Activated T-helper 1 cell treated with anti-CD3 and anti-CD28 coated beads, Interleukin-12 subunit alpha, Interleukin-12 subunit beta, Interleukin-2, Interleukin-4 antibody, amounts not matched to agents 30 ng/mL and 10 ng/mL and 1 ng/mL, durations not matched to agents 14 hours and 24 hours and 36 hours (primary cell): ENCODE measurements around the gene SLC23A1. TPM values are rescaled to one million over a fixed set of nuclear protein-coding genes. Genes with fewer than 3 reads are reported as not detected.

ENCODE experiments used
- DNase-seq: peaks from one replicate; pipeline ENCODE4 v3.0.0; 2021; ENCODE audit warnings: low spot score
- H3K27ac Mint-ChIP-seq: one replicate; pipeline ENCODE4 v1.8.0; 2021; ENCODE audit warnings: mild to moderate bottlenecking, mixed read lengths
- H3K27me3 Mint-ChIP-seq: one replicate; pipeline ENCODE4 v1.8.0; 2022; ENCODE audit warnings: mild to moderate bottlenecking, moderate library complexity, mixed read lengths; ENCODE audit not compliant: insufficient read depth
- H3K36me3 Mint-ChIP-seq: one replicate; pipeline ENCODE4 v1.8.0; 2021; ENCODE audit warnings: low read depth, mixed read lengths
- H3K4me1 Mint-ChIP-seq: one replicate; pipeline ENCODE4 v1.8.0; 2021; ENCODE audit warnings: low read depth, mixed read lengths
- H3K4me3 Mint-ChIP-seq: one replicate; pipeline ENCODE4 v1.8.0; 2021; ENCODE audit warnings: mild to moderate bottlenecking, moderate library complexity, mixed read lengths
- H3K9me3 Mint-ChIP-seq: one replicate; pipeline ENCODE4 v1.8.0; 2021; ENCODE audit warnings: mixed read lengths
- intact Hi-C: fragments of 100-400 bp; cut with micrococcal nuclease; formaldehyde crosslinking; loops from one replicate; pipeline ENCODE4 v1.15.1; 2024
- total RNA-seq: library from RNA; stranded (reverse); gene quantifications from 2 replicates; pipeline ENCODE4 v1.2.3, GENCODE V29; 2022

The SLC23A1 gene
- total RNA-seq, 1 donor from 2014 or later = 1.4 TPM

GRCh38 chr5:139403787-139404483, 20.8 kb upstream of the SLC23A1 start, which contains the start of gene SPATA24:
TSS of gene SPATA24 (minus strand) at chr5:139404089. CDS start at chr5:139404060, 29 bp downstream.
- peak within 1 kb of the TSS; percentile 100 for H3K27ac Mint-ChIP-seq
- peaks cover 47% of the 10 kb centered on the region for H3K4me1 Mint-ChIP-seq
- intact Hi-C loops = loop anchor here (1.0 to 5.0 kb wide), 12 partner anchors 11 to 1072 kb away; partner anchors contain the start of genes CDC25C, DNAJC18, EGR1 and ETF1
- H3K36me3 Mint-ChIP-seq = peaks cover 3% of the 10 kb centered on the region
- peak within 1 kb of the TSS; percentile 91 for H3K4me3 Mint-ChIP-seq
- DNase-seq = peak; percentile 98
- H3K27me3 Mint-ChIP-seq = no peaks in the 10 kb centered on the region
- H3K9me3 Mint-ChIP-seq = no peaks in the 10 kb centered on the region

DNA sequence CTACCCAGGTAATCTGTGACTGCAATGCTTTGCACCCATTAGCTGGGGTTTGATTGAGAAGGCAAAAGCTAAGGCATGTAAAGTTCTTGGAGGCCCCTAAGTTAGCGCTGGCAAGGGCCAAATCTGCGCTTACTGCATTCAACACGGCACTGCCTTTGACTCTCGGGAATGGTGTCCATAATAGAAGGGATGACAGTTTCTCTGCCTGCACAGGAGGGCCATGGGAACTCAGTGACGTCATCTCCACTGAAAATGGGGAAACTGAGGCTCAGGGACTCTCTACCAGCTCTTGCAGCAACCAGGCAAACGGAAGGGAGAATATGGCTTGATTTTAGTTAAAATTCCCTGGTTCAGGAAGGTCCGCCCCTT, 20.3 kb upstream of the SLC23A1 start:
- Mint-ChIP-seq H3K4me1 (peaks cover 47% of the 10 kb centered on the region), H3K27me3 (no peaks in the 10 kb centered on the region), H3K27ac (peak overlapping the region; percentile 100), H3K4me3 (peak overlapping the region; percentile 91), H3K9me3 (no peaks in the 10 kb centered on the region), H3K36me3 (peaks cover 3% of the 10 kb centered on the region)
- DNase-seq = no peak
- intact Hi-C loops = loop anchor here (1.0 to 5.0 kb wide), 3 partner anchors 936 to 1071 kb away; partner anchors contain the start of genes CDC25C, EGR1 and REEP2

- Mint-ChIP-seq H3K4me3 (peak overlapping the region; percentile 91), H3K27ac (peak overlapping the region; percentile 100), H3K27me3 (no peaks in the 10 kb centered on the region), H3K4me1 (peaks cover 43% of the 10 kb centered on the region), H3K36me3 (peaks cover 1% of the 10 kb centered on the region), H3K9me3 (no peaks in the 10 kb centered on the region)
- intact Hi-C loops = loop anchor here (1.0 to 5.0 kb wide), 3 partner anchors 935 to 1070 kb away; partner anchors contain the start of genes CDC25C, EGR1 and REEP2
- no peak for DNase-seq
Measured at GRCh38 chr5:139402561-139403158, 19.6 kb upstream of the SLC23A1 start.

DNA sequence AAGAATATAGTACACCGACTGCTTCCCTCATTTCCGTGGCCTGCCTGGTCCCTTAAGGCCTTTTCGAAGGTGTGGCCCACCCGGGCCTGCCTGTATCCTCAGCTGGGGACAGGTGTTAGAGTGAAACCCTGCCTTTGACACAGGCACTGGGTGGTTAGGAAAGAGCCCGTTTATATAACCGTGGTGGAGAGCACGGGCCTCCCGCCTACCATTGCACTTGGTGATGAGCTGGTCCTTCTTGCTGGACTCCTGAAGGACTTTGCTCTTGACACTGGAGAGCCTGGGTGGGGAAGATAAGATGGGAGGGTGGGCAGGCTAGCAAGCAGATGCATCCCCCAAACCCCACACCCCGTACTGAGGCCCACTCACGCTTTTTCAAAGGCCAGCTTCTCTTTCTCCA, 18.4 kb upstream of the SLC23A1 start:
- Mint-ChIP-seq H3K27ac (no peak overlapping the region), H3K9me3 (no peaks in the 10 kb centered on the region), H3K4me3 (no peak overlapping the region), H3K4me1 (peaks cover 43% of the 10 kb centered on the region), H3K36me3 (peaks cover 6% of the 10 kb centered on the region), H3K27me3 (no peaks in the 10 kb centered on the region)
- intact Hi-C loops = loop anchor here (5.0 kb wide), 2 partner anchors 934 to 1069 kb away; partner anchors contain the start of genes CDC25C and EGR1
- no peak for DNase-seq

DNA sequence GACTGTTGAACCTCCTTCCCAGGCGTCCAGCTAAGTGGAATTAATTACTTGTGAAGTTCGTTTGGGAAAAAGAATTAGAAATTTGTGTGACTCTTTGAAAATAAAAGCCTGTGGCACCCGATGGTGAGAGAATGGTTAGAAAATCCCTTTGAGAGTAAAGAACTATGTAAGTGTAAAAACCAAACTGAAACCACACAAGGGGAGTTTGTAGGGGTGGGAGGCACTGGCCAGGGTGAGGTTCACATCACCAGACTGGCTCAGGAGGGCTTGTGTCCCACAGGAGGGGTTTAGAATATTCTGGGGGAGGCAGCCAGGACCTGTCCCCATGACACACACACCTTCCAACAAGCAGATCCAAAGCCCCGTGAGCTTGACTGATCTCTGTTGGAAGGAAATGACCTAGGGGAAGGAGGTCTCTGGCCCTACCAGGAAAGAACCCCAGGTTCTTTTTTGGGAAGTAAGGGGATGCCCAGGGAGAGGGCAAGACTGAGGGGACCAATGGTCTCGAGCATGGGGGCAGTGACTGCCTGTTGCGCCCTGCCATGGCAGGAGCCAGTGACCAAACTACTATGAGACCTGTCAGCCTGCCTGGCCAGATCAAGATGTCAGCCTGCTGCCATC, 16.5 kb upstream of the SLC23A1 start:
- intact Hi-C loops = loop anchor here (5.0 kb wide), 2 partner anchors 932 to 1067 kb away; partner anchors contain the start of genes CDC25C and EGR1
- no peak for DNase-seq
- Mint-ChIP-seq H3K9me3 (no peaks in the 10 kb centered on the region), H3K4me1 (peaks cover 53% of the 10 kb centered on the region), H3K36me3 (peaks cover 9% of the 10 kb centered on the region), H3K27me3 (no peaks in the 10 kb centered on the region), H3K4me3 (no peak overlapping the region), H3K27ac (peak overlapping the region; percentile 24)

GRCh38 chr5:139397921-139398320, 14.8 kb upstream of the SLC23A1 start:
- Mint-ChIP-seq H3K27ac (peak overlapping the region; percentile 31), H3K9me3 (no peaks in the 10 kb centered on the region), H3K4me3 (no peak overlapping the region), H3K27me3 (no peaks in the 10 kb centered on the region), H3K4me1 (peaks cover 36% of the 10 kb centered on the region), H3K36me3 (peaks cover 9% of the 10 kb centered on the region)
- intact Hi-C loops = no loop called here
- DNase-seq = no peak

- Mint-ChIP-seq H3K9me3 (no peaks in the 10 kb centered on the region), H3K4me3 (peak overlapping the region; percentile 53), H3K27ac (peak overlapping the region; percentile 54), H3K4me1 (peaks cover 33% of the 10 kb centered on the region), H3K36me3 (peaks cover 11% of the 10 kb centered on the region), H3K27me3 (no peaks in the 10 kb centered on the region)
- no peak for DNase-seq
- intact Hi-C loops = no loop called here
Measured at GRCh38 chr5:139396691-139397090, 13.6 kb upstream of the SLC23A1 start.

- H3K36me3 Mint-ChIP-seq = peaks cover 12% of the 10 kb centered on the region
- H3K27ac Mint-ChIP-seq = no peak overlapping the region
- peak overlapping the region; percentile 77 for H3K4me3 Mint-ChIP-seq
- no peak for DNase-seq
- no peaks in the 10 kb centered on the region for H3K9me3 Mint-ChIP-seq
- H3K27me3 Mint-ChIP-seq = no peaks in the 10 kb centered on the region
- intact Hi-C loops = no loop called here
- H3K4me1 Mint-ChIP-seq = peaks cover 39% of the 10 kb centered on the region
Measured at GRCh38 chr5:139395844-139396640, 12.9 kb upstream of the SLC23A1 start.

DNA sequence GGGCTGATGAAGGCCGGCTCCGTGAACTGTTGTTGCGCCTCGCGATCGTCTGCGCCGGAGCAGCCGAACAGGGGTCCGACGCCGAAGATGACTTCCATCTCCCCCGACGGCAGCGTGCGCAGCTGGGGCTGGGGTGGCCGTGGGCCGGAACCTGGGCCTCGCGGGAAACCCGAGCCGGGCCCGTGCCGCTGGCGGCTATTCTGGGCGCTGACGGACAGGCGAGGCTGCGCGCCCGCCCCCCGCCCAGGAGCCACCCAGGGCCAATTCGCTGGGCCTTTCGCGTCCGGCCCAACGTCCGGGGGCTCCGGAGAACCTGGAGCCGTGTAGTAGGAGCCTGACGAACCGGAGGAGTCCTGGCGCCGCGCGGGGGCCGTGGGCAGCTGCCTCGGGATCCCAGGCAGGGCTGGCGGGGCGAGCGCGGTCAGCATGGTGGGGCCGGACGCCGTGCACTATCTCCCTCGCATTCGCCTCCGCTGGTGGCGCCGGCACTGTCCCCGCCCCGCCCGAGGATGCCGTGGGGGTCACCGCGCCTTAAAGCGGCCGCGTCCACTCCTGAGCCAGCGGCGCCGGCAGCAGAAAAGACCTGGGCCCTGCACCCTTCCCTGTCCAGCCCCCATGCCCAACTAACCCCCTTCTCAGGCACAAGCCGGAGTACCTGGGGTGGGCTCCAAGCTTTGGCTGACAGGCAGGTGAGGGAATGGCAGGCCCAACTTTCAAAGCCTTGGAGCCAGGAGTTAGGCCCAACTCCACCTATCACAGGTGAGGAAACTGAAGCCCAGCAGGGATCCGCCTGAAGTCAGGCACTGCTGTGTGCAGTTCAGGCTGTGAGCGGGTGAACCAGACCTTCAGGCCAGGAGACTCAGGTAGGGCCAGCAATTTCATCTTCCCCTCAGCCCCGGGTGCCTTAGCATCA, 11.8 kb upstream of the SLC23A1 start, which contains the start of gene PROB1:
Gene PROB1, minus strand, starts transcription at position 451 of the 913 bp plus-strand sequence. Its CDS starts 23 bp downstream, at position 428.
- no peak for DNase-seq
- H3K9me3 Mint-ChIP-seq = no peaks in the 10 kb centered on the region
- peak within 1 kb of the TSS; percentile 96 for H3K4me3 Mint-ChIP-seq
- H3K4me1 Mint-ChIP-seq = peaks cover 50% of the 10 kb centered on the region
- no peaks in the 10 kb centered on the region for H3K27me3 Mint-ChIP-seq
- intact Hi-C loops = loop anchor here (5.0 kb wide), 2 partner anchors 198 to 712 kb away; partner anchors contain the start of gene SIL1
- no peak within 1 kb of the TSS for H3K27ac Mint-ChIP-seq
- peaks cover 12% of the 10 kb centered on the region for H3K36me3 Mint-ChIP-seq

GRCh38 chr5:139394123-139394653, 11.1 kb upstream of the SLC23A1 start:
- Mint-ChIP-seq H3K27ac (no peak overlapping the region), H3K27me3 (no peaks in the 10 kb centered on the region), H3K4me1 (peaks cover 51% of the 10 kb centered on the region), H3K9me3 (no peaks in the 10 kb centered on the region), H3K4me3 (peak overlapping the region; percentile 96), H3K36me3 (peaks cover 15% of the 10 kb centered on the region)
- DNase-seq = peak; percentile 53
- intact Hi-C loops = loop anchor here (5.0 kb wide), 2 partner anchors 197 to 713 kb away; partner anchors contain the start of gene SIL1

DNA sequence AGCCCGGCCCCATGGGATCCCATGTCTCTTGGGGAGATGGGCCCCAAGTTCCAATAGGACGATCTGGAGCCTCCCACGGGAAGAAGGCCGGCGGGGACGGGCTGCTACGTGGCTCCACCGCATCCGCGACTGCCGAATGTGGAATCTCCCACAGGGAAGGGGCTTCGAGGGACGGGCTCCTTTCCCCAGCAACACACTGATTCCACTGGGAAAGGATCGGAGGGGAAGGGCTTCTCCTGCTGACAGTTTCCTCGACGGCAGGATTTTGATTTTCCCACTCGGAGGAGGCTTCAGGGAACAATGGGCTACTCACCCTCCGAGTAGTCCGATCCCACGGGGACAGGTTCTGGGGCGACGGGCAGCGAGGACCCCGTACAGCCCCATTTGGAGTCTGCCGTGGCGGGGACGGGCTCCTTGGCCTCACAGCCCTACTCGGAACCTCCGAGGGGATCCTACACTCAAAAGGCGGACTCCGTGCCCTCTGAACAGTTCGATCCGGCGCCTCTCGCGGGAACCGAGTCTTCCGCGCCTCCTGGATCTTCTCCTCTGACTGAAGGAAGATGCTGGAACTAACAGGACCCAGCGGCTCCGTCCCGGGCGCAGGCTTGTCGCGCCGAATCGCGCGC, 10.5 kb upstream of the SLC23A1 start:
- DNase-seq = no peak
- intact Hi-C loops = loop anchor here (1.0 to 5.0 kb wide), 6 partner anchors 22 to 819 kb away; partner anchors contain the start of genes HSPA9 and SIL1
- peak overlapping the region; percentile 95 for H3K27ac Mint-ChIP-seq
- H3K9me3 Mint-ChIP-seq = no peaks in the 10 kb centered on the region
- peaks cover 52% of the 10 kb centered on the region for H3K4me1 Mint-ChIP-seq
- H3K36me3 Mint-ChIP-seq = peaks cover 15% of the 10 kb centered on the region
- peak overlapping the region; percentile 96 for H3K4me3 Mint-ChIP-seq
- H3K27me3 Mint-ChIP-seq = no peaks in the 10 kb centered on the region
